Retinal pigment epithelial cell (primary cell): ENCODE measurements around the gene SPATA16.
"Not testable (repeated sequence)": the region's sequence is repeated elsewhere in the genome, so short reads cannot be mapped to it uniquely, and the experiment has no call there.

Experiments used
- DNase-seq: peaks from one replicate; pipeline ENCODE4 v3.0.0-alpha.2; 2010; ENCODE audit warnings: low read depth
- H3K4me3 ChIP-seq: 2 replicates; pipeline ENCODE4 v1.5.1; 2011; ENCODE audit warnings: mild to moderate bottlenecking, low read length, control low read depth, moderate library complexity
- CTCF ChIP-seq: conservative IDR thresholded peaks from 2 replicates; pipeline ENCODE4 v1.5.1; 2011; ENCODE audit warnings: low read depth, low read length, control low read depth, inconsistent platforms

The SPATA16 gene

GRCh38 chr3:172885704-172886103, 255.3 kb downstream of the SPATA16 start:
- TF ChIP-seq CTCF: no peak
- no peak overlapping the region for H3K4me3 ChIP-seq
- DNase-seq: no peak

- no peak for TF ChIP-seq CTCF
Measured at GRCh38 chr3:172882563-172882962, 258.5 kb downstream of the SPATA16 start.

GRCh38 chr3:172879381-172879780, 261.7 kb downstream of the SPATA16 start:
- H3K4me3 ChIP-seq, DNase-seq: not testable (repeated sequence)

More at GRCh38 chr3:172882563-172882962, 258.5 kb downstream of the SPATA16 start:
- no peak overlapping the region for H3K4me3 ChIP-seq
- no peak for DNase-seq

- TF ChIP-seq CTCF: no peak
- no peak overlapping the region for H3K4me3 ChIP-seq
- DNase-seq: no peak
Measured at GRCh38 chr3:172877011-172877410, 264.0 kb downstream of the SPATA16 start.

GRCh38 chr3:172876297-172876696, 264.7 kb downstream of the SPATA16 start:
- no peak overlapping the region for H3K4me3 ChIP-seq
- DNase-seq: no peak
- no peak for TF ChIP-seq CTCF

GRCh38 chr3:172875039-172875438, 266.0 kb downstream of the SPATA16 start:
- DNase-seq: no peak
- TF ChIP-seq CTCF: no peak

GRCh38 chr3:172869784-172870518, 271.1 kb downstream of the SPATA16 start:
- H3K4me3 ChIP-seq: no peak overlapping the region
- no peak for DNase-seq
- TF ChIP-seq CTCF: no peak

More at GRCh38 chr3:172875039-172875438, 266.0 kb downstream of the SPATA16 start:
- no peak overlapping the region for H3K4me3 ChIP-seq
